Lower leg skin (tissue), 4 donors: Measurements from ENCODE around the gene HDAC3. TPM values are rescaled to one million over a fixed set of nuclear protein-coding genes. Genes with fewer than 3 reads are reported as not detected.

Experiments
- total RNA-seq, 4 donors: library from RNA; depleted of rRNA; stranded (reverse); fragments of >200 nt; gene quantifications; one replicate each; pipeline ENCODE4 v1.1.0, GENCODE V29; 2016

The HDAC3 gene
- total RNA-seq, 4 donors from 2014 or later: 49.4 to 66.4 (median 52.7) TPM

Other genes with a start within 250 kb of the HDAC3 start
- gene PCDHGB4, start 249.2 kb downstream of the HDAC3 start, total RNA-seq: 1 to 10 TPM; 5.2 to 8.9 (median 8.4) TPM
- gene PCDHGA8, start 244.2 kb downstream of the HDAC3 start, total RNA-seq: 1 to 10 TPM in 3 of 4 donors, under 1 TPM in 1; 0.97 to 2.2 (median 1.6) TPM
- gene PCDHGB5, start 238.9 kb downstream of the HDAC3 start, total RNA-seq: 10 to 100 TPM; 12.3 to 17.6 (median 14.6) TPM
- 1 to 10 TPM; 5.6 to 8.2 (median 6.3) TPM for gene PCDHGA9, start 234.1 kb downstream of the HDAC3 start, total RNA-seq
- gene PCDHGB6, start 228.8 kb downstream of the HDAC3 start, total RNA-seq: 1 to 10 TPM; 4.4 to 7.4 (median 6.6) TPM
- 10 to 100 TPM in 1 of 4 donors, 1 to 10 TPM in 3; 6.8 to 11.7 (median 8.3) TPM for gene PCDHGA10, start 223.9 kb downstream of the HDAC3 start, total RNA-seq
- gene PCDHGB7, start 219.2 kb downstream of the HDAC3 start, total RNA-seq: 10 to 100 TPM in 2 of 4 donors, 1 to 10 TPM in 2; 8.0 to 11.3 (median 10.1) TPM
- gene PCDHGA11, start 215.8 kb downstream of the HDAC3 start, total RNA-seq: 1 to 10 TPM; 3.2 to 6.9 (median 3.7) TPM
- 1 to 10 TPM; 3.4 to 9.1 (median 6.3) TPM for gene PCDHGA12, start 206.3 kb downstream of the HDAC3 start, total RNA-seq
- gene PCDHGC3, start 160.9 kb downstream of the HDAC3 start, total RNA-seq: 10 to 100 TPM; 45.5 to 80.8 (median 49.7) TPM
- gene PCDHGC4, start 151.8 kb downstream of the HDAC3 start, total RNA-seq: 10 to 100 TPM in 1 of 4 donors, 1 to 10 TPM in 3; 1.2 to 34.5 (median 2.2) TPM
- 1 to 10 TPM; 1.1 to 1.7 (median 1.7) TPM for gene PCDHGC5, start 147.8 kb downstream of the HDAC3 start, total RNA-seq
- 100 to 1,000 TPM in 1 of 4 donors, 10 to 100 TPM in 3; 64.9 to 101 (median 88.7) TPM for gene DIAPH1, start 17.8 kb downstream of the HDAC3 start, total RNA-seq
- gene RELL2, start 148 bp upstream of the HDAC3 start, total RNA-seq: 10 to 100 TPM in 2 of 4 donors, 1 to 10 TPM in 2; 5.9 to 11.4 (median 9.0) TPM
- 100 to 1,000 TPM in 2 of 4 donors, 10 to 100 TPM in 2; 72.1 to 136 (median 101) TPM for gene FCHSD1, start 14.6 kb upstream of the HDAC3 start, total RNA-seq
- gene ARAP3, start 45.4 kb upstream of the HDAC3 start, total RNA-seq: 1 to 10 TPM; 2.1 to 4.2 (median 3.7) TPM
- gene PCDH1, start 241.6 kb upstream of the HDAC3 start, total RNA-seq: 100 to 1,000 TPM in 2 of 4 donors, 10 to 100 TPM in 2; 85.1 to 172 (median 119) TPM